ENCODE data around the gene CLEC16A. TPM values are rescaled to one million over a fixed set of nuclear protein-coding genes. Genes with fewer than 3 reads are reported as not detected.

CLEC16A gene
- total RNA-seq, 2 donors from 2014 or later: 31.1 to 32.0 TPM

DNA sequence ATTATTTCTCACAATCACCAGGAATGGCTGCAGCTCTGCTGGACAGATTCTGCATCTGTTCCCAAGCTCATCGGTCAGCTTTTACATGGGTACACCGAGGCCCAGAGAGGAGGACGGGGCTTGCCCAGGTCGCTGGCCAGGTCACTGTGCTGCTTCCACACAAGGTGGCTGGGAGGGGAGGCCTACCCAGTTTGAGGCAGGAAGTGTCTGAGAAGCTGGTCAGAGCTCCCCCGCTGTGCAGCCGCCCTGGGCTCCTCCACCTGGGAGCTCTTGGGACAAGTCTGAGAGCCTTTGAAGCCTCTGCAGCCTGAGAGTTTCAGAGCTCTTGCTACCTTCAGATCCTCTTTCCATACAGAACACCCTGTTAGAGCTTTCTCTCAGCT lies 143.3 kb downstream of the CLEC16A start:
- H3K9me3 ChIP-seq (ENCODE audit: control insufficient read depth, low read length, poor library complexity, severe bottlenecking): no peaks in the 10 kb centered on the region
- peak; percentile 21 for ATAC-seq
- H3K4me1 Mint-ChIP-seq: peaks cover 21% of the 10 kb centered on the region
- no peak for DNase-seq
- no peak overlapping the region for H3K27ac Mint-ChIP-seq
- H3K36me3 Mint-ChIP-seq (ENCODE audit: low read depth): no peaks in the 10 kb centered on the region
- H3K27me3 Mint-ChIP-seq: no peaks in the 10 kb centered on the region
- no peak overlapping the region for H3K4me3 Mint-ChIP-seq

DNA sequence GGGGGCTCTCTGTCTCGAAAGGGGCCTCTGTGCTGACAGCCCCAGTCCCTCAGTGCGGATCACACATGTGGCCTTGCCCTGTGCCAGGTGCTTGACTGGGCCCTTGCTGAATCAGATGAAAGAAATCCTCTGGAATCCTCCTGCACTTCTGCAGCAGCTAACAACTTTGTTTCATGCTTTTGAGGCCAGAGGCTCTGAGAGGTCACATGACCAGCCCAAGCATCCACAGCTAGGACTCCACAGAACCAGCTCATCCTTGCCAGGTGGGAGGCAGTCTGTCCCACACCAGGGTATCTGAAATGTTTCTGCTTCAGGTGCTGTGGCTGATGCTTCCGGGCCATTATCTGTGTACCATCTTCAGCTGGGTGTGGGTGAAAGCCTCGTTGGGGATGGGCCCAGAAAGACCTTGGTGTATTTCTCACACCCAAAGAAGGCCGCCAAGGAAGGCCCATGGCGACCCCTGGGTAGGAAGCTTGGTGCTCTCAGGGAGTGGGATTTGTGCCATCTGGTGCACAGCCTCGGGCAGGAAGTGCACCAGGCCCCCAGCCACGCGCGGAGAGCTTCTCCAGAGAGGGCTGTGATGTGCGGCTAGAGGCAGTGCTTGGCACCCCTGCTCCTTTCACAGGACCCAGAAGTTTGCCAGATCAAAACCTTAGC lies 143.8 kb downstream of the CLEC16A start:
- H3K9me3 ChIP-seq (ENCODE audit: control insufficient read depth, low read length, poor library complexity, severe bottlenecking): no peaks in the 10 kb centered on the region
- Mint-ChIP-seq H3K27me3 (no peaks in the 10 kb centered on the region), H3K4me1 (peaks cover 20% of the 10 kb centered on the region), H3K36me3 (ENCODE audit: low read depth) (no peaks in the 10 kb centered on the region), H3K4me3 (no peak overlapping the region), H3K27ac (no peak overlapping the region)
- DNase-seq: no peak
- ATAC-seq: peak; percentile 76

DNA sequence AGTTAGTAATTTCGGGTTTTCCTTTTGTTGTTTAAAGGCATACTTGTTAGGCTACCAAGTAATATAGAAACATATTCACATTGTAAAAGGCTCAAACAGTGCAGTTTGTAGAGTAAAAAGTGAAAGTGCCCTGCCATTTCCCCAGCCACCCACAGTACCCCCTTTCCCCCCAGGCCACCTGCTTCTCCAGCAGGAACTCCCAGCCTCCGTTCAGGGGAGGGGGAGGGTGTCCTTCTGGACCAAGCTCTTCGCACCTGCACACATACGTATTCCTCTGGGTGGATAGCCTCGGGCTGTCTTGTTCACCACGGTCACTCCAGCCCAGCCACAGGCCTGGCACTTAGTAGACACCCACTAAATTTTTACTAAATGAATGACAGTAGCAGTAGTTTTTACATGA lies 144.5 kb downstream of the CLEC16A start:
- H3K9me3 ChIP-seq (ENCODE audit: control insufficient read depth, low read length, poor library complexity, severe bottlenecking): no peaks in the 10 kb centered on the region
- no peak for ATAC-seq
- DNase-seq: no peak
- no peak overlapping the region for H3K27ac Mint-ChIP-seq
- no peaks in the 10 kb centered on the region for H3K36me3 Mint-ChIP-seq (ENCODE audit: low read depth)
- peaks cover 21% of the 10 kb centered on the region for H3K4me1 Mint-ChIP-seq
- no peaks in the 10 kb centered on the region for H3K27me3 Mint-ChIP-seq
- no peak overlapping the region for H3K4me3 Mint-ChIP-seq

DNA sequence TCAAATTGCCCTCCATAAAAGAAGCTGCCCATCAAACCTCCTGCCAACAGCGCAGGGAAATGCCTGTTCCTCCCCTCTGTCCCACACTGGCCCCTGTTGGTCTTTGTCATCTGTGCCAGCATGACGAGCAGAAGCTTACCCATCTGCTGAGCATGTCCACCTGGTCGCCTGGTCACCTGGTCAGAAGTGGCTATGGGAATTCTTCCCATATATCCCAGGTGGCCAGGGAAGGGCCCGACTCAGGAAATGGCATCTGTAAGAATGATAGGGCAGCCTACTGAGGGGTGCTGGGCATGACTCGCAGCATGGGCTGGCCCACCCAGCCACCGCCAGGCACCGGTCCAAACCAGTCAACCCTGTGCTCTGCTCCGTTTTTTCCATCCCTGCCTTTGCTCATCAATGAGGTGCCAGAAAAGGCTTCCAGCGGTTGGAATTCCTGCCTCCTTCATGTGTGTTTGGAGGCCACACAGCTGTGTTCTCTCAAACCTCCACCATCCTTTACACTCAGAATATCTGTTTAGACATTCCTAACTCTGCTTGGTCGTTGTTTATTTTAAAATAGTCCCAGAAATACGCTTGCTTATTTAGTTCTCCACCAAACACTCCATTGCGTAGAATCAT lies 145.2 kb downstream of the CLEC16A start:
- H3K27me3 Mint-ChIP-seq: no peaks in the 10 kb centered on the region
- peak overlapping the region; percentile 51 for H3K27ac Mint-ChIP-seq
- no peaks in the 10 kb centered on the region for H3K36me3 Mint-ChIP-seq (ENCODE audit: low read depth)
- no peak for ATAC-seq
- no peak overlapping the region for H3K4me3 Mint-ChIP-seq
- H3K4me1 Mint-ChIP-seq: peaks cover 24% of the 10 kb centered on the region
- no peaks in the 10 kb centered on the region for H3K9me3 ChIP-seq (ENCODE audit: control insufficient read depth, low read length, poor library complexity, severe bottlenecking)
- no peak for DNase-seq

DNA sequence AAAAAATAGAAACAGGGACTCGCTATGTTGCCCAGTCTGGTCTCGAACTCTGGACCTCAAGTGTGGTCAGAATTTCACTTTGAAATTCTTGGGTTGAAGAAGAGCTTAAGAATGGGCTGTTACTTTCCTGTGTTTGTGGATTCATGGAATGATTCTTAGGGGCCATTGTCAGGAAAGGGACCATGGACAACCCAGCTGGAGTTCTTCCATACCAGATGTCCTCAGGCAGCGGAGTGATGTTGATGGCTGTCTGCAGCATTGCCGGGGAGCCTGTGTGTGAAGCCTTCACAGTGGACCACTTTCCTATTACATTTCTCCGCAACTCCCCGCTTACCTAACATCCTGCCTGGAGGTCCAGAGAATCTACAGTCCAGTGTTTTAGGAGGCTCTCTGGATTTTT lies 145.9 kb downstream of the CLEC16A start:
- no peaks in the 10 kb centered on the region for H3K27me3 Mint-ChIP-seq
- H3K27ac Mint-ChIP-seq: peak overlapping the region; percentile 51
- H3K9me3 ChIP-seq (ENCODE audit: control insufficient read depth, low read length, poor library complexity, severe bottlenecking): no peaks in the 10 kb centered on the region
- no peak overlapping the region for H3K4me3 Mint-ChIP-seq
- H3K36me3 Mint-ChIP-seq (ENCODE audit: low read depth): no peaks in the 10 kb centered on the region
- peaks cover 28% of the 10 kb centered on the region for H3K4me1 Mint-ChIP-seq
- DNase-seq (no peak), ATAC-seq (no peak)

DNA sequence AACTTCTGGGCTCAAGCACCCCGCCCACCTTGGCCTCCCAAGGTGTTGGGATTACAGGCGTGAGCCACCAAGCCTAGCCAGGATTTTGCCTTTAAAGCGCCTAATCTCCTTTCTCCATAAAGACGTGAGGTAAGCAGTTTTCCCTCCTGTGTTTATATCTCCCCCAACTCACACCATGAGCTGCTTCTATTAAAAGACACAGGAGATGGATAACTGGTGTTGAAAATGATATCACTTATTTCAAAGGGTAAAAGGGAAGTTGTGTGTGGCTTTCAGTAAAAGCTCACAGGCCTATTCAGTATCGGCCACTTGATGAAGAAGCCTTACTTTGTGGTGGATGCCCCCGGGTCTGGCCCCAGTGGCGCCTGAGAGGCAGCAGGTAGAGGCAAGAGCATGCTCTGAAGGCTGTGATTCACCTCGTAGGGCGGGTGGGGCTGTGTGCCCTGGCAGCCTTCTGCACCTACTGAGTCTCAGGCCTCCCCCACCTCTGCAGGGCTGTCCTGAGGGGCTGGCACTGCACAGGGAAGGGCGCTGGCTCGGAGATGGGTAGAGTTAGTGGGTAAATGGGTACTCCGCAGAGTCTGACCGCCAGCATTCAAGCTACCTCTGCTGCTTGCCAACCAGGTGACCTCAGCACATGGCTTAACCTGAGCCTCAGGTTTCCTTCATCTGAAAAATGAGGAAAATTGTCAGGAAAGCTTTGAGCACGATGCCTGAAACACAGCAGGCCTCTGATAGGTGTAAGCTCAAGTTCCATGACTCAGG lies 146.8 kb downstream of the CLEC16A start:
- Mint-ChIP-seq H3K4me3 (no peak overlapping the region), H3K36me3 (ENCODE audit: low read depth) (no peaks in the 10 kb centered on the region), H3K27me3 (no peaks in the 10 kb centered on the region), H3K4me1 (peaks cover 28% of the 10 kb centered on the region), H3K27ac (no peak overlapping the region)
- ATAC-seq: no peak
- DNase-seq: no peak
- no peaks in the 10 kb centered on the region for H3K9me3 ChIP-seq (ENCODE audit: control insufficient read depth, low read length, poor library complexity, severe bottlenecking)

DNA sequence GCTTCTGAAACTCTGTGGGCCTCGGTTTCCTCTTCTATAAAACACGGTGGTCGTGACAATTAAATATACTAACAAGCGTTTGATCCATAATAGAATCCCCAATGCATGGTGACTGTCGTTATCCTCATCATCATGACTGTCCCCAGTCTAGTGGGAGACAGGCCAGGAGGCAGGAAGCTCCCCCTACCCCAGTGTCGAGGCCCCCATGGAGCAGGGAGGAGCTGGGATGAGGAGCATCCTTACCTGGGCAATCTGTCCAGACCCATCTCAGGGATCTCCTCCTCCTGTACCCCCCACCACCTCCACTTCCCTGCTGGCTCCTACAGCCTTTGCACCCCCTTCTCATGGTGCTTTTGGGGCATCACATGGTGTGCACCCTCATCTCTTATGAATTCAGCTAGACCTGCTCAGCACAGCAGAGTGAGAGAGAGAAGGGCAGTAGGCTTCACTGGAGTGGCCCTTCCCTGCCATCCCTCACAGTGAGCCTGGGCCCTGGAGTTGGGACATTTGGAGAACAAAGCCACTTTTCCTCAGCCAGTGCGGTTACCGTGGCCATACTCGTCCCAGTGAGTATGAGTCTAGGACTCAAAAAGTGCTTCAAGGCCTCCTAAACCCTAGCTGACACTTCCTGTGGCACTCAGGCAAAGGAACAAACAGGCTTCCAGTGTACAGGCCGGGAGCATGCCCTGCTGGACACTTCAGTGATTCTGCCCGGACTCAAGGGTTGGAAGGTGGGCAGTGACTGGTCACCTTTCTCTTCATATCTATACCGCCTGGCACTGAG lies 148.6 kb downstream of the CLEC16A start:
- Mint-ChIP-seq H3K27ac (peak overlapping the region; percentile 96), H3K27me3 (no peaks in the 10 kb centered on the region), H3K36me3 (ENCODE audit: low read depth) (peaks cover 2% of the 10 kb centered on the region), H3K4me3 (peak overlapping the region; percentile 77), H3K4me1 (peaks cover 25% of the 10 kb centered on the region)
- DNase-seq (no peak), ATAC-seq (no peak)
- no peaks in the 10 kb centered on the region for H3K9me3 ChIP-seq (ENCODE audit: control insufficient read depth, low read length, poor library complexity, severe bottlenecking)

DNA sequence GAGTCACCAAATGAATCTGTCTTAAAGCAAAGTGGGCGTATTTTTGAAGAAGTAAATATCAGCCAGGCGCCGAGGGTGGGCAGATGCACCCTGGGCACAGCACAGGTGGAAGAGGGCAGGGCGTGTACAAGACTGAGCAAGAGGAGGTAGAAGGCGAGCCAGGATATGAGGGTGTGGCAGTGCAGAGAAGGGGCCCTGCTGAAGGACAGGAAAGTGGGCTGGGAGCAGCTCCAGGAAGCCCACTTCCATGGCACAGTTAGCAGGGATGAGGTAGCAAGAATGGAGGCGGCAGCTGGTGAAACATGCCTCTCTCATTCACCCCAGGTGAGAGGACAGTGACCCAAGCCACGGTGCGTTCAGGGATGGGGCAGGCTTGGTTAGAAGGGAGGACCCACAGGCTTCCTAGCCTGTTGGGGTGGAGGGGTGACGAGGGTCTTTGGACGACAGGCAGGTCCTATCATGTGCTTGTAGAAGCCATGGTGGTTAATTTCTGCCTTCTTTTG lies 149.3 kb downstream of the CLEC16A start:
- peaks cover 2% of the 10 kb centered on the region for H3K36me3 Mint-ChIP-seq (ENCODE audit: low read depth)
- peak overlapping the region; percentile 96 for H3K27ac Mint-ChIP-seq
- no peaks in the 10 kb centered on the region for H3K27me3 Mint-ChIP-seq
- no peaks in the 10 kb centered on the region for H3K9me3 ChIP-seq (ENCODE audit: control insufficient read depth, low read length, poor library complexity, severe bottlenecking)
- ATAC-seq (peak; percentile 47), DNase-seq (no peak)
- H3K4me3 Mint-ChIP-seq: peak overlapping the region; percentile 77
- peaks cover 23% of the 10 kb centered on the region for H3K4me1 Mint-ChIP-seq

DNA sequence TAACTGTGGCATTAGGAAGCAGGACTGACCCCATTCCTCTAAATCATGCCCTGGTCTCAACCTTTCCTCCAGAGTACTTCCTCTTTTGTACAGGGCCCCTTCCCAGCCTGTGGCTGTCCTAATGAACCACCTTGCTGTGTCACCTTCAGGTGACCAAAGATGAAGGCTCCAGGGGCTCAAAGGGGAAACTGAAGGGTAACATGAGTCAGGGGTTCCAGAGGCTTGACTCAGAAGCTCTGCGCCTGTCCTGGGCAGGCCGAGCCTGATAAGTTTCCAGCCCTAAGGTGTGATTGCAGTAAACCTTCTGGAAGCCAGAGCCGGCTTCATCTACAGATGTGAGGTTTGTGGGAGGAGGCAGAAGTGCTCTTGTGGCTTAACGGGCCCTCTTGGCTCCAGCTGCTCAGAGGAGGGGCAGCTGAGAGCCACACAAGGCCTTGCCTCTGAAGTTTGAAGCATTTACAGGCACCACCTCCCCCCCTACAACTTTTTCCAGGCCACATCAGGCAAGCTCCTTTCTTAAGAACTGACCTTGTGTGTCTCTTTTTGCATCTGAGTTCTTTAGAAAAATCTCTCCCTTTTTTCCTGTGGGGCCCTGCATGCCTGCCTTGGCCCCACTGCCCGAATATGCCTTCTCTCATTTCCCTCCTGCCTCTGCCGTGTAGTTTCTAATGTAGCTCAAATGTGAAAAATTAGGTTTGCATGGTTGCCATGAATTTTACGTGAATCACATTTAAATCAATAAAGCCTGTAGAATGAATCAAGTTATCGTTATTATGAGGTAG lies 149.9 kb downstream of the CLEC16A start:
- H3K36me3 Mint-ChIP-seq (ENCODE audit: low read depth): peaks cover 2% of the 10 kb centered on the region
- H3K9me3 ChIP-seq (ENCODE audit: control insufficient read depth, low read length, poor library complexity, severe bottlenecking): no peaks in the 10 kb centered on the region
- peak overlapping the region; percentile 77 for H3K4me3 Mint-ChIP-seq
- H3K4me1 Mint-ChIP-seq: peaks cover 26% of the 10 kb centered on the region
- peak; percentile 62 for ATAC-seq
- H3K27ac Mint-ChIP-seq: peak overlapping the region; percentile 96
- no peaks in the 10 kb centered on the region for H3K27me3 Mint-ChIP-seq
- no peak for DNase-seq

DNA sequence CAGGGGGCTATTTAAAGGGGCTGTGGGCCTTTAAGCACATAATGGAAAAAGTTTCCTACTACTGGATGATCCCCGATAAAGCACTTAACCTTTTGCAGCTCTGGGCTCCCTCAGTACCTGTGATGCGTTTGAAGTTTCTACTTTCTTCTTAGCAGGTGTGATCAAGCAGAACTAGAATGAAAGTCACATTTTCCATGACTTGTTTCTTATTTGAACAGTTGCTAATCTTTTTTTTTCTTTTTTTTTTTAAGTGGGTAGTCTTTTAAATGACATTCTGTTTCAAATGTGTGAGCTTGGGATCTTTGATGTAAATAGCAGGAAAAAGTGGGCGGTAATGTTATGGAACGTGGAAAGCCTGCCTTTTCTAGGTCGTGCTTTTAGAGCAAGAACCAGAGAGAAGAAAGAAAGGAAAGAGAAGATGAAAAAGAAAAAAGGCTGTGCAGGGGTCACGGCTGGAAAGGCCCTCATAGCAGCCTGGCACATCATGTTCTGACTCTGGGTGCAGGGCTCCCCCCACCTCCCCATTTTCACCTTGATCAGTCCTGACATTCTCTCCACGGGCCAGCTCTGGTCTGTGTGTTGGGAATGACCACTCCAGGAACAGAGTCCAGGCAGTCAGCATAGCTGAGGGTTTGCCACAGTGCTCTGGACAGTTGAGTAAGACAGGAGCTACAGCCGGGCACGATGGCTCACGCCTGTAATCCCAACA lies 150.6 kb downstream of the CLEC16A start:
- ATAC-seq: peak; percentile 28
- H3K36me3 Mint-ChIP-seq (ENCODE audit: low read depth): peaks cover 2% of the 10 kb centered on the region
- H3K9me3 ChIP-seq (ENCODE audit: control insufficient read depth, low read length, poor library complexity, severe bottlenecking): no peaks in the 10 kb centered on the region
- H3K27ac Mint-ChIP-seq: peak overlapping the region; percentile 96
- DNase-seq: no peak
- peak overlapping the region; percentile 66 for H3K4me3 Mint-ChIP-seq
- H3K27me3 Mint-ChIP-seq: no peaks in the 10 kb centered on the region
- H3K4me1 Mint-ChIP-seq: peaks cover 30% of the 10 kb centered on the region

DNA sequence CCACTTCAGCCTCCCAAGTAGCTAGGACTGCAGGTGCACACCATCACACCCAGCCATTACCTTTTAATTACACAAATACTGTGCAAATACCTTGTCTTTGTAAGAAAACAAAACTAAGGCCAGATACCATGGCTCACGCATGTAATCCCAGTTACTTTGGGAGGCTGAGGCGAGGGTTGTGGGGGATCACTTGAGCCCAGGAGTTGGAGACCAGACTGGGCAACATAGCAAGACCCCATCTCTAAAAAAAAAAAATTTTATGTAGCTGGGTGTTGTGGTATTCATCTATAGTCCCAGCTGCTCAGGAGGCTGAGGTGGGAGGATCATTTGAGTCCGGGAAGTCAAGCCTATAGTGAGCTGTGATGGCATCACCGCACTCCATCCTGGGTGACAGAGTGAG lies 151.6 kb downstream of the CLEC16A start:
- peaks cover 33% of the 10 kb centered on the region for H3K4me1 Mint-ChIP-seq
- H3K36me3 Mint-ChIP-seq (ENCODE audit: low read depth): peaks cover 2% of the 10 kb centered on the region
- H3K9me3 ChIP-seq (ENCODE audit: control insufficient read depth, low read length, poor library complexity, severe bottlenecking): no peaks in the 10 kb centered on the region
- DNase-seq (no peak), ATAC-seq (no peak)
- H3K27ac Mint-ChIP-seq: no peak overlapping the region
- H3K27me3 Mint-ChIP-seq: no peaks in the 10 kb centered on the region
- no peak overlapping the region for H3K4me3 Mint-ChIP-seq

All from T-helper 17 cell (primary cell).